Peyer's patch (tissue), 4 donors: ENCODE measurements around the gene PAQR4.

Experiments
- CTCF ChIP-seq, 6 experiments: fragments of 450-650 bp in 4 of 6; fragments of 200-600 bp in 2 of 6; sonication (generic) in 1 of 6; IDR thresholded peaks; one replicate each; pipeline ENCODE4 v1.5.1; 2017 to 2019; ENCODE audit warnings: antibody characterized with exemption in 6 of 6, mild to moderate bottlenecking in 3 of 6, moderate library complexity in 1 of 6
- POLR2A ChIP-seq, 2 donors: fragments of 450-650 bp; IDR thresholded peaks; one replicate each; pipeline ENCODE4 v1.5.1; 2017; ENCODE audit warnings: antibody characterized with exemption in 2 of 2, mild to moderate bottlenecking in 2 of 2, moderate library complexity in 2 of 2

- TF ChIP-seq CTCF (IDR thresholded peaks at IDR 0.05) = no peak
- no peak for TF ChIP-seq POLR2A (IDR thresholded peaks at IDR 0.05)
These were observed 20.1 kb upstream of the PAQR4 start for GRCh38 chr16:2948807-2949704.
